Ovary (tissue), 3 donors: ENCODE results near the gene ABCC4.

Source experiments
- EP300 ChIP-seq: sonication (generic); formaldehyde crosslinking; IDR thresholded peaks from one replicate; pipeline ENCODE4 v1.6.1; 2017; ENCODE audit warnings: antibody characterized with exemption
- POLR2A ChIP-seq: fragments of 450-650 bp; IDR thresholded peaks from one replicate; pipeline ENCODE4 v1.6.1; 2017; ENCODE audit warnings: antibody characterized with exemption, mild to moderate bottlenecking, moderate library complexity
- TF ChIP-seq, protein P1 (sequence below), 3 donors: fragments of 450-650 bp in 2 of 3; fragments of 200-600 bp in 1 of 3; IDR thresholded peaks; one replicate each; pipeline versions ENCODE4 v1.5.1 to v1.8.0; 2016 to 2022; ENCODE audit warnings: antibody characterized with exemption in 3 of 3, mild to moderate bottlenecking in 1 of 3
- donor health status: DM: no; HTN: no; CAD: no.

DNA sequence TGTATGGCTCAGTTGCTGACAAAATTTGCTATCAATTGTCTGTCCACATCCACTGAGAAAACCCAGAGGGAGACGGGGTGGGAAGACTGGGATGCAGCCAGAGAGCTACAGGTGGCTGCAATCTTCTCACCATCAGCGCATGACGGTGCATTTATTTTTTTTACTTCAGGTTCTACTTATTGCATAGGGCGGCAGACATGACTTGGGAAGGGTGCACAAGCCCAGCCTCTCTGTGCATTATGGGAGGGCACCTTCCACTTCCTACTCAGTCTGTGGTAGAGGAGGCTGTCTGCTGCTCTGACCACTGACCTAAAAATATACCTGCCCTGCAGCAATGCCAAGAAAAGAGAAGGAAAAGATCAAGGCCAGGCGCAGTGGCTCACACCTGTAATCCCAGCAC, 73.1 kb downstream of the ABCC4 start:
- TF ChIP-seq, protein P1, sequence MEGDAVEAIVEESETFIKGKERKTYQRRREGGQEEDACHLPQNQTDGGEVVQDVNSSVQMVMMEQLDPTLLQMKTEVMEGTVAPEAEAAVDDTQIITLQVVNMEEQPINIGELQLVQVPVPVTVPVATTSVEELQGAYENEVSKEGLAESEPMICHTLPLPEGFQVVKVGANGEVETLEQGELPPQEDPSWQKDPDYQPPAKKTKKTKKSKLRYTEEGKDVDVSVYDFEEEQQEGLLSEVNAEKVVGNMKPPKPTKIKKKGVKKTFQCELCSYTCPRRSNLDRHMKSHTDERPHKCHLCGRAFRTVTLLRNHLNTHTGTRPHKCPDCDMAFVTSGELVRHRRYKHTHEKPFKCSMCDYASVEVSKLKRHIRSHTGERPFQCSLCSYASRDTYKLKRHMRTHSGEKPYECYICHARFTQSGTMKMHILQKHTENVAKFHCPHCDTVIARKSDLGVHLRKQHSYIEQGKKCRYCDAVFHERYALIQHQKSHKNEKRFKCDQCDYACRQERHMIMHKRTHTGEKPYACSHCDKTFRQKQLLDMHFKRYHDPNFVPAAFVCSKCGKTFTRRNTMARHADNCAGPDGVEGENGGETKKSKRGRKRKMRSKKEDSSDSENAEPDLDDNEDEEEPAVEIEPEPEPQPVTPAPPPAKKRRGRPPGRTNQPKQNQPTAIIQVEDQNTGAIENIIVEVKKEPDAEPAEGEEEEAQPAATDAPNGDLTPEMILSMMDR (IDR thresholded peaks at IDR 0.05): no peak
- TF ChIP-seq POLR2A (no peak), EP300 (no peak)
